HG02623 (cell line): Measurements from ENCODE around the gene PACS1.

Source experiments
- ATAC-seq: cut with Tn5 transposase; IDR thresholded peaks from one replicate; pipeline ENCODE4 v1.9.1; 2021; ENCODE audit warnings: moderate library complexity; ENCODE audit not compliant: unreplicated experiment

The PACS1 gene

DNA sequence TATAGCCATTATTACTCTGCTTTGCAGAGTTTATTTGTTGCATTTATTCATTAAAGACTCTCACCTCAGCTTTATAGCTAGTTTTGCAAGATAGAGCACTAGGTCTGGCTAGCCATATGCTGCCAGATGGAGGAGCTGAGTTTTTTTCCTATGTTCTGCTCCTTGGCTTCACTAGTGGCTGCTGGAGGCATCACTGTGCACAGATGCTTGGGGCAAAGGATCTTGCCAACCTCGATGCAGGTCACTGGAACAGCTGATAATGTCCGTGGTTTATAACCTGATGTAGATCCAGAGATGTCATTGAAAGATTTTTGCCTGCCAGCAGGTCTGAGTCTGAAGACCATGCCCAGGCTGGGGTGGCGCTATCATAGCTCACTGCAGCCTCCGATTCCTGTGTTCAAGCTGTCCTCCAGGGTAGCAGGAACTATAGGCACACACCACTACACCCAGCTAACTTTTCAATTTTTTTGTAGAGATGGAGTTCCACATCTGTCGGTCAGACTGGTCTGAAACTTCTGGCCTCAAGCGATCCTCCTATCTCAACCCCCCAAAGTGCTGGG lies 63.2 kb downstream of the PACS1 start:
- no peak for ATAC-seq

DNA sequence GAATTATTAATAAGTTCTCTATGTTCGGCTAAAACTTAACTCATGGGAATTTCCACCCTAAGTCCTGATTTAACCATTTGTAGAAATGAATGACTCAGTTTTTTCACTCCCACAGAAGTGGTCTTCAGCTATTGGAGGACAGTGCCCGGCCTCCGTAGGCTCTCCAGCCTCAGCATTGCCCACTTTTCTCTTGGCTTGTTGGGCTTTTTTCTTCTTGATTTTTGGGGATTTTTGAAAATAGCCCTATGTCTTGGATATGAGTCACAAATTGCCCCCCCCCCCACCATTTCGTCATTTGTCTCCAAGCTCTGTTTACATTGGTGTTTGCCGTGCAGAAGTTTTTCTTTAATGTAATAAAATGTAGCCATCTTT lies 66.7 kb downstream of the PACS1 start:
- no peak for ATAC-seq

DNA sequence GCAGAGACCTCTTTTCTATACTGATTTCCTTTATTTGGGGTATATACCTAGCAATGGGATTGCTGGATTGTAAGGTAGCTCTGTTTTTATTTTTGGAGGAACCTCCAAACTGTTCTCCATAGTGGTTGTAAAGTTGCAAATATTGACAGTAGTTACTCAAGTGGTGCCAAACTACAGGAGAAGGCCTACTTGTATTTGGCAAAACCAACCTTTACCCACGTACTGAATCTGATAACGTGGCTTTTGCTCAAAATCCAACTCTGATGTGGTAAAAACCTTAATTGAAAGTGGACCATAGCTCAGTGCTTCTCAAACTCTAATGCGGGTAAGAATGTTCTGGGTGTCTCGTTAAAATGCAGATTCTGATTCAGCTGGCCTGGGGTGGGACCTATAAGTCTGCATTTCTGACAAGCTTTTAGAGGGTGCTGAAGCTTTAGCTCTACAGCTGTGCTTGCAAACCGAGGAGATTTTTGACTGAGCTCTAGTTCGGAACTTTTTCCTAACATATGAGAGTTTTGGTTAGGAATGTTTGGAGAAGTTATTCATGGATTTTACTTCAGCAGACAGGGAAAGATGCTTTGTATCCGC lies 69.8 kb downstream of the PACS1 start:
- no peak for ATAC-seq

DNA sequence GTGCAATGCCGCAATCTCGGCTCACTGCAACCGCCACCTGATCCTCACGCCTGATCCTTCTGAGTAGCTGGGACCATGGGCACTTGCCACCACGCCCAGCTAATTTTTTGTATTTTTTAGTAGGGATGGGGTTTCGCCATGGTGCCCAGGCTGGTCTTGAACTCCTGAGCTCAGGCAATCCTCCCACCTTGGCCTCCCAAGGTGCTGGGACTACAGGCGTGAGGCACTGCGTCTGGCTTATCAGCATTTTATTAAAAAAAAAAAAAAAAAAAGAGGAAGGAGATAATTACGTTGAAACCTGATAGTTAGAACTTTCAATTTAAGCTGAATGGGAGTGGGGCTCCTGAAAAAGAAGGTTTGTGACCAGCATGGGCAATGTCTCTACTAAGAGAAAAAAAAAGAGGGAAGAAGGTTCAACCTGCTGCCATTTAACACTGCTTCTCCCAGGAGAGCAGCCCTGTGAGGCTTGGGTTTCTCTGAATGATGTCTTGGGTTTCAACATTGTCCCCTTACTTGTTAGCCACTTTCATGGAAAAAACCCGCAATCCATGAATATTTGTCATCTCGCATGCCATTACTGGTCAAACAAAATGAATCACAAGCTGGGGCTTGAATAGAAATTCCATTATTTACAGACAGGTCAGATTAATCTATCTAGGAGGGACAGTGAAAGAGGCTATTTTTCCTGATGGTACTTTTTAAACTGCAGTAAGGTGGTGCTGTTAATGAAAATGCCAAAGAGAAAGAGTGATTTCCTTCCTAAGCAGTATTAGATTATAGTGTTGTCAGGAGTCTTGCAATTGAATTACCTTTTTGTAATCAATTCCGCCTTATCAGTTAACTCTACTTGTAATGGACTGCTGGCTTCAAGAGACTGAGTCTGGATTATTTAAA lies 72.5 kb downstream of the PACS1 start:
- ATAC-seq: no peak

DNA sequence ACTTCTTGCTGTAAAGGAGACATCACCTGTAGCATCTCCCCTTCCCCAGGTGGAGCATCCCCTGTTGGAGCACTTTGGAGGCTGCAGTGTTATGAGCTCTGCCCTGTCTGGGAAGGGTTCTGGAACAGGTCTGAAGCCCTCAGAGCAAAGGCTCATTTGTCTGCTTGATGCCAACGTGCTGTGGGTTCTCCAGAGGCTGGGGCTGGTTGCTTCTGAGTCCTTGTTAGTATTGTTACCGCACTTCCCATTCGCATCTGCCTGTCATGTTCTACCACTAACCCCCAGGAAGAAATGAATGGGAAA lies 73.1 kb downstream of the PACS1 start:
- no peak for ATAC-seq

DNA sequence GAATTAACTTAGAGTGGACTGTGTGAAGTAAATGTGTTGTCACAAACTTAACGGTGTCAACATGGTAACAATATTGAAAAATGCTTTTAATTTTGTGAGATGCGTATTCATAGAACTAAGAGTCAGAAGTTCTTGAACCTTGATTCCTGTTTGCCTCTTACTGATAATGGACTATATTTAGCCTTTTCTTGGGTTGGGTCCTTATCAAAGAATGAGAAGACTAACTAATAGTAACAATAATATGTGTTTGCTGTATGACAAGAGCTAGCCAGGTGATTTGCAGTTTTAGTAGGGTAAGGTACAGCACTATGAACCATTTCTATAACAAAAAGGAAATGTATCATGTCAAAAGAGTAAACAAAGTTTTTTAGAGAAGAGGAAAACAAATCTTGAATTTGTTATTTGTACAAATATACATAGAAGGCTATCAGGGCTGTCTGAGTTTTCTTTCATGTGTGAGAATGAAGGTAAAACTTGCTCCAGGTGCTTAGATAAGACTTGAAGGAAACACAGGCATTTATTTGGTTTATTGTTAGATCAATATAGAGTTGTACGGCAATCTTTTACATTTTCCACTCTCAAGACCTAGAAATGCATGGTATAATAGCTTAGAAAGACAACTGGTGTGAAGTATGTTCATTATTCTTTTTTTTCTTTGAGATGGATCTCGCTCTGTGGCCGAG lies 74.1 kb downstream of the PACS1 start:
- no peak for ATAC-seq

DNA sequence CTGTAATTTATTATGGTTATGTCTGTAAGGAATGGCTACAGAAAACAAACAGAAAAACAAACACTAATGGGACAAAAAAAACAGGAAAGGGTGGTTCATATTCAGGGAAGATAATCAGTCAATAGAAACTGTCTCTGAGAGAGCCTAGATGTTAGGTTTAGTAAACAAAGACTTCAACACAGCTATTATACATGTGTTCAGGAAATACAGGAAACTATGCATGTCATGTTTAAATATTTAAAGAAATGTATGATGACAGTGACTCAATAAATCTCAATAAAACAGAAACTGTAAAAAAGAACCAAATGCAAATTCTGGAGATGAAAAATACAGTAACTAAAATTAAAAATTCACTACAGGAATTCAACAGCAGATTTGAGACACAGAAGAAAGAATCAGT lies 76.0 kb downstream of the PACS1 start:
- ATAC-seq: no peak

DNA sequence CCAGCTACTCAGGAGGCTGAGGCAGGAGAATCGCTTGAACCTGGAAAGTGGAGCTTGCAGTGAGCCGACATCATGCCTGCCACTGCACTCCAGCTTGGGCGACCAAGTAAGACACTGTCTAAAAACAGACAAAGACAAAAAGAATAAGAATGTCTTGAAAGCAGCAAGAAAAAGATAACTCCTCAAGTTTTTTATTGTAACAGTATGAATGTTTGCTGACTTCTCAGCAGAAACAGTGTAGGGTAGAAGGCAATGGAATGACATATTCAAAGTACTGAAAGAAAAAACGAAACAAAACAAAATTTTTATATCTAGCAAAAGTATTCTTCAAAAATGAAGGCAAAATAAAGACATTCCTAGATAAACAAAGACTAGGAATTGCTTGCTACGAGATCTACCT lies 76.9 kb downstream of the PACS1 start:
- no peak for ATAC-seq

DNA sequence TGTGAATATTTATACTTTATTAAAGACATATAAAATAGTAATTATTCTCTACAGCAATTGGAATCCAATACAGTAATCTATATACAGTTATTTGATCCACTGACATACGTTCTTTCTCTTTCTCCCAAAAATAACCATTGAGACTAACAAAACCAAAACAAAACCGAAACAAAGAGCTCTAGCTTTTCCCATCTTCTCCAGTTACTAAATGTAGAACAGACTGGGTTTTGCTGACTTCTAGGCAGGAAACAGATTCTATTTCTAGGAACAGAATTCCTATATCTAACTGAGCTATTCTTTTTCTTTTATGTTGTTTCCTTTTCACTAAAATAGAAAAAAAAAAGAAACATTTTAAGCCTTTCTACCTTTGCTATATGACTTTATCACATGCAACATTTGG lies 80.1 kb downstream of the PACS1 start:
- ATAC-seq: no peak

DNA sequence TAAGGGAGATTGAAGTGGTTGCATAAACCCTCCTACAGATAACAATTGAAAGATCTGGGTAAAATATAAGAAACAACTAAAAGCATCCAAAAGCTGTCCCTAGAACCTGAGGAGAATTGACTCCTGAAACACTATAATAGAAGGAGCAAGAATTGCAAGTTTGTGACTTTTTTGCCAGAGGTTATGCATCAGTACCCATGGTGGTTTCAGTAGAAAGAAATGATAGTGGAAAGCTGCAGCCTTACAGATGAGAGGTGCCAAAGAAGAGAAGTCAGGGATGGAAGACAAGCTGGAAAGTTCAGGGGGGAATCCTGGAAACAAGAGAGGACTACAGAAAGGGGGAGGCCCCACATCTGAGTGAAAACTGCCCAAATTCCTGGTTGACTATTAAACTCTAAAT lies 80.7 kb downstream of the PACS1 start:
- ATAC-seq: no peak

DNA sequence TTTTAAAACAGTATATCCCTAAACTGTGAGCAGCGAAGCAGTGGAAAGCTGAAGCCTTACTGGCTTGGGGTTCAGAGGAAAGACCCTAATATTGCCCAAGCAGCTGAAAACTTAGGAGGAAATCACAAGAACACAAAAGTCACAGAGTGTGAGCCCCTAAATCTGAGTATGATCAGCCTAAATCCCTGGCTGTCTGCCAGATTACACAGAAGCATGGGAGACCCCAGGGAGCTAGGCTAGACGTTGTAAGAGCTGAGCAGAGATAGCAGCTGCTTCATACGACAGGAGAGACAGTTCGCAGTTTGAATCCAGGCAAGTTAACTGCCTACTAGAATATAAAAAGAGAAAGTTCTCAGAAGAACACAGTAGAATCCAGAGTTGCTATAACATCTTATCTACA lies 81.2 kb downstream of the PACS1 start:
- no peak for ATAC-seq

DNA sequence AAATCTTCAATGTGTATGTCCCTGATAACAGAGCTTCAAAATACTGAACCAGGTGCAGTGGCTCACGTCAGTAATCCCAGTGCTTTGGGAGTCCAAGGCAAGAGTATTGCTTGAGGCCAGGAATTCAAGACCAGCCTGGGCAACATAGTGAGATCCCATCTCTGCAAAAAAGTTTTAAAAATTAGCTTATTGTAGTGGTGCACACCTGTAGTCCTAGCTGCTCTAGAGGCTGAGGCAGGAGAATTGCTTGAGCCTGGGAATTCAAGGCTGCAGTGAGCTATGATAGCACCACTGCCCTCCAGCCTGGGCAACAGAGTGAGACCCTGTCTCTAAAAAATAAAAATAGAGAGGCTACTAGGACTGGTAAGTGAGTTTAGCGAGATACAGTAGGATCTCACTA lies 84.0 kb downstream of the PACS1 start:
- no peak for ATAC-seq

DNA sequence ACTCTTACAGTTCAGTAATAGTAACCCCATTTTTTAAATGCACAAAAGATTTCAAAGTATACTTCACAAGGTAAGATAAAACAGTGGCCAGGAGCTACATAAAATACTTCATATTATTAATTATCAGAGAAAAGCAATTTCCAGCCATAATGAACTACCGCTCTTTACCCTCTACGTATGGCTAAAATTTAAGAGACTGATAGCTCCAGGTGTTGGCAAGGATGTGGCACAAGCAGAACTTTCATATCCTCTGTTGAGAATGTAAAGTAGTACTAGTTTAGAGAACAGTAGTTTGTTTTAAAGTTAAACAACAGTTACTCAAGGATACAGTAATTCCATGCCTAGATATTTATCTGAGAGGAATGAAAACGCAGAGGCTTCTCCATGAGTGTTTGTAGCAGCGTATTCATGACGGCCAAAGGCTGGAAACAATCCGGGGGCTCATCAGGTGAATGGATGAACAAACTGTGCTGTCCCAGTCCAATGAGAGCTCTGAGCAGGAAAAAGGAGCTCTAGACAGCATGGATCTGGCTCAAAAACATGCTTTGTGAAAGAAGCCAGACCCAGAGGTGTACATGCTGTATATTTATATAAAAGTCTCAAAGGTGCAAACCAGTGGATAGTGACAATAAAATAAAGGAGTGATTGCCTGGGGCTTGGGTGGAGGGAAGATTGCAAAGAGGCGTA lies 85.5 kb downstream of the PACS1 start:
- ATAC-seq: no peak

DNA sequence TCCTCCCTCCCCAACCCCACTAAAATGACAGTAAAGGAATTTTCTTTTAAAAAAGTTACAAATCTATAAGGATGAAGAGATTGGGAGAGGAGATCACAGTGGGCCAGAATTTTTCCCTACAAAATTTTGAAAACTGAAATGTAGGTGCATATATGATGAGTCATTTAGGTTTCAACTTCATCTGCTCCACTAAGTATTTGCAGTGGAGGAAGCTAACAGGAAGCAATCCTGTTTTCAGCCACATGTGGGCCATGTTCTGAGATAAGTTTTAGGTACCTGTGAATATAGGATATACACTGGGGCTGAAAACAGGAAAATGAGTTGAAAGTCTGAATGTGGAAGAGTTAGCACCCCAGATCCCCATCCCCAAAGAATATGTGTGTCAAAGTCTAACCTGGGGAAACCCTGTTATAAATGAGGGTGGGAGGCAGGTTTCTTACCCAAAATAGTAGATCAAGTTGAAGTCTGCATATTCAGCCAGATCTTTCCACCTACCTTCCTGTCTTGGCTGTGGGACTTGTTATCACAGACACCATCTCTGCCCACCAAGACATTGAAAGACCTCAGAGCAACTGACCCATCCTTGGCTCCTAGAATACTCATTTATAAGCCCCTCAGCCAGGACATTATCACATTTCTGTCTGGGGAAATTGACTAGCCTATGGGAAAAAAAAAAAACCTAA lies 87.3 kb downstream of the PACS1 start:
- ATAC-seq: no peak

DNA sequence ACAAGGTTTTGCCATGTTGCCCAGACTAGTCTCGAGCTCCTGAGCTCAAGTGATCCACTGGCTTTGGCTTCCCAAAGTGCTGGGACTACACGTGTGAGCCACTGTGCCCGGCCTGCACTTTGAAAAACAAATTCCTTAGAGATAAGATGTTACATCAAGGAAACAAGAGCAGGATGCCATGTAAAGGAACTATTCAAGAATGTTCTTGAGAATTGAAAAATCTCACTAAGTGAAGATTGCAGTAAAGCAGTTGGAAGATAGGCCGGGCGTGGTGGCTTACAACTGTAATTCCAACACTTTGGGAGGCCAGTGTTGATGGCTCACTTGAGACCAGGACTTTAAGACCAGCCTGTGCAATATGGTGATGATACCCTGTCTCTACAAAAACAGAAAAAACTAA lies 88.1 kb downstream of the PACS1 start:
- ATAC-seq: no peak

DNA sequence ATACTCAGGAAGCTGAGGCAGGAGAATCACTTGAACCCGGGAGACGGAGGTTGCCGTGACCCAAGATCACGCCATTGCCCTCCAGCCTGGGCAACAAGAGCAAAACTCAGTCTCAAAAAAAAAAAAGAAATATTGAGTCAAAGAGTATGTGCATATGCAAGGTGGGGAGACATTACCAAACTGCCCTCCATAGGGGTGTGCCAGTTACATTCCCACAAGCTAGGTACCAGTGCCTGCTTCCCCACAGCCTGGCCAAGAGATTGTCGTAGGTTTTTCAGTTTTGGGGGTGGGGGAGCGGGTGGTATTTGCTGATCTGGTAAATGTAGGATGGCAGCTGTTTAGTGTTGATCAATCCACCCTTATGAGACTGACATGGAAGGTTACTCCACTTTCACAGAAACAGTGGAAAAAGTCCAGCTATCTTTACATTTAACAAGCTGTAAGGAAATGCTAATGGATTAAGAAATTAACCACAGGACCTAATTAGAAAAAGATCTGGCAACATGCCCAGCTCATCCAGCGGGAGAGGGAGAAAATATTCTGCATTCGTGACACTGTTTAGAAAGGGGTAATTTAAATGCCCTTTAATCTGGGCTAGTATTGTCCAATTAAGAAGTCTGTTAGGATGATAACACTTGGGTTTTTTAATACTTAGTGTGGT lies 89.4 kb downstream of the PACS1 start:
- no peak for ATAC-seq

DNA sequence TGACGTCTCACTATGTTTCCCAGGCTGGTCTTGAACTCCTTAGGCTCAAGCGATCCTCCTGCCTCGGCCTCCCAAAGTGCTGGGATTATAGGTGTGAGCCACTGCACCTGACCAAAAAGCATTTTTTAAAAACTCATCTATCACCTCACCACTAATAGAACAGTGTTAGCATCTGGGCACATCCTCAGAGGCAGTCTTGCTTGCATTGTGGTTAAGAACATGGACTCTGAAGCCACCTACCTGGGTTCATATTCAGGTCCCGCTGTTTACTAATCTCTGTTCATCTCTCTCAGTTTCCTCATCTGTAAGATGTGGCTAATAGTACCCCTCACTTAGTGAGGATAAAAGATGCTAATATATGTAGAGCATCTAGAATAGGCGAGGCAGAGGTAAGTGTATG lies 90.6 kb downstream of the PACS1 start:
- no peak for ATAC-seq

DNA sequence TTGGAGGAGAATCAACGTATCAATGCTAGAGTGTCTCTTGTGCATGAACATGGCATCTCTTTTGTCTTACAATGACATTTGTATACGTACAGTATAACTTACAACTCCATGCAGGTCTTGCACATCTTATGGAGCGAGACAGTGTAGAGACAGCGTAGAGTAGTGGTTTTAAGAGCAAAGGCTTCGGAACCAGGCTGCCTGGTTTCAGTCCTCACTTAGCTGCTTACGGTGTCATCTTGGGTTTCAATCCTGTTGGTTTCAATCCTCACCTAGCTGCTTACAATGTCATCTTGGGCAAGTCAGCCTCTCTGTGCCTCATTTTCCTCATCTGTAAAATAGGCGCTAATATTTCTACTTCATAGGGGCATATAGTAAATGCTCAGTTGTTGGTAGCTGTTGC lies 98.2 kb downstream of the PACS1 start:
- no peak for ATAC-seq

DNA sequence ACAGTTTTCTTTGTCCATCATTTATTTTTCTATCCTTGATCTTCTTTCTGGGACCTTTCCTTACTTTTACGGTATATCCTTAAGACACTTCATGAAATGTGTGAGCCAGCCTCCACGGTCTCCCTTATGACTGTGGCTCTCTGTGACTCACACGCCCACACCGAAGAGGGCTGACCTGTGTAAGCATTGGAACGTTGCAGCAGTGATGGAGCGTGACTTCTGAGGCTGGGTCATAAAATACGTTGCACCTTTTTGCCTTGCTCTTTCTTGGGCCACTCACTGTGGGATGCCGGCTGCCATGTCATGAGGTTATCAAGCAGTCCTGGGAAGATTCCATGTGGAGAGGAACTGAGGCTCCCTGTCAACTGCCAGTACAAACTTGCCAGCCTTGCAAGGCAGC lies 102.1 kb downstream of the PACS1 start:
- no peak for ATAC-seq

DNA sequence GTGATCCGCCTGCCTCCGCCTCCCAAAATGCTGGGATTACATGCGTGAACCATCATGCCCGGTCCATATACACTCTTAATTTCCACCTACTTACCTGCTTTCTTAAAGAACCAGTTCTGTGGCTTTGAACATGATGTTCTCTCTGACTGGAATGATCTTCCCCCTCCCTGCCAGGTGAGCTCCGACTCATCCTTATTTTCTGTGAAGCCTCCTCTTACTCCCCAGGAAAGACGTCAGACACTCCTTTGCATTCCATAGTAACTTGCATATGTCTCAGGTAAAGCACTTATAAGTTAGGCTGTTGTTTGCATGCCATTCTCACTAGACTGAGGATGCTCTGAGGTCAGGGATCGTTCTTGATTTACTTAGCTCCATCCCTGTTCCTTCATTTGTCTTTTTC lies 106.6 kb downstream of the PACS1 start:
- ATAC-seq: no peak
